ENCODE measurements around the gene GPANK1. TPM values are rescaled to one million over a fixed set of nuclear protein-coding genes. Genes with fewer than 3 reads are reported as not detected.

The GPANK1 gene
- 10 to 100 TPM; 16.0 to 20.3 (median 18.2) TPM for total RNA-seq
- 21.5 TPM for total RNA-seq (2013)

DNA sequence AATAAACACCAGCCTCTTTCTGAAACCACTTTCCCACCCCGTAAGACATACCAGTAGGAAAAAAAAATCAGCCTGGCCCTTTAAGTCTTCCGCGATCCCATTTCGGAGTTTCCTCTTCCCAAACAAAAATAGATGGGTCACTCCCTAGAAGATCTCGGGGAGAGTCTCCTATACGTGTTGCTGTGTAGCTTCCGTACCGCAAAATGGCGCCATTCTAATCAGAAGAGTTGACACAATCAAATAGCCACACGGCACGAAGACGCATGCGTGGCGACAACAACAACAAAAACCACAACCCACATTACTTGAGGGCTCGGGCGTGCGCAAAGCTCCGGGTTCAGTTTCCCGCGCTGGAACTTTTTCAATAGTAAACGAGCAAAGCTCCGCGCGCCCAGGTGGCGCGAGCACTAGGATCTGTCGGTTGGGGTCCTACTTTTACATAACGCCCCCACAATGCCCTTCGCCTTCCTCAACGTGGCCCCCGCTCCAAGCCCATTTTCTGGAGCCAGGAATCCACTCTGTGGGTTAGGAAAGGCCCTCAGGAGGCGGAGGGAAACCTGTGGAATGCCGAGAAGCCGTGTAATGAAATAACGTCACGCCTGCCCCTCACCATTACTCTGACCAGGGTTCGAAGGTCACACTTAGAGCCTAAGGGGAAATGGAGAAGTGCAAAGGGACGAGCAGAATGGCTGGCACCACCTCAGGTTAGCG, at the start of gene GPANK1:
TSS of gene GPANK1 (minus strand) at position 208 of the 711 bp plus-strand sequence. CDS start 519 bp downstream, outside the sequence.
- no peaks in the 10 kb centered on the region for H3K9me3 Mint-ChIP-seq
- TF ChIP-seq CTCF (IDR thresholded peaks at IDR 0.05): no peak
- peaks cover 42% of the 10 kb centered on the region for H3K36me3 ChIP-seq (ENCODE audit: control insufficient read depth, insufficient read depth, low read length)
- peak within 1 kb of the TSS; percentile 96 for H3K4me3 Mint-ChIP-seq
- DNase-seq: peak; percentile 86 to 98
- H3K4me1 Mint-ChIP-seq: peaks cover 37 to 59% of the 10 kb centered on the region in 2 donors
- peak within 1 kb of the TSS; percentile 92 for H3K27ac ChIP-seq (ENCODE audit: low read length)
- H3K4me3 ChIP-seq (ENCODE audit: low read length): peak within 1 kb of the TSS; percentile 67
- no peaks in the 10 kb centered on the region for H3K27me3 ChIP-seq (ENCODE audit: control insufficient read depth, insufficient read depth, low read length)
- H3K4me1 ChIP-seq (ENCODE audit: control insufficient read depth, insufficient read depth, low read length): peaks cover 49% of the 10 kb centered on the region
- H3K27me3 Mint-ChIP-seq (ENCODE audit: low read depth in 2 of 2): no peaks in the 10 kb centered on the region
- peak; percentile 33 to 52 (median 46) for ATAC-seq
- no peaks in the 10 kb centered on the region for H3K36me3 Mint-ChIP-seq
- H3K9me3 ChIP-seq (ENCODE audit: control insufficient read depth, insufficient read depth, low read length): no peaks in the 10 kb centered on the region
- H3K27ac Mint-ChIP-seq: peak within 1 kb of the TSS; percentile 97 to 100
- under 1% methylated on average over 39 of the region's 39 CpGs for WGBS (ENCODE audit: insufficient coverage)
- intact Hi-C loops (cut with micrococcal nuclease): loop anchor here (1.0 to 10.0 kb wide), 9 partner anchors 13 to 948 kb away; partner anchors contain the start of genes ABHD16A, AGPAT1, BAG6 and DDX39B

DNA sequence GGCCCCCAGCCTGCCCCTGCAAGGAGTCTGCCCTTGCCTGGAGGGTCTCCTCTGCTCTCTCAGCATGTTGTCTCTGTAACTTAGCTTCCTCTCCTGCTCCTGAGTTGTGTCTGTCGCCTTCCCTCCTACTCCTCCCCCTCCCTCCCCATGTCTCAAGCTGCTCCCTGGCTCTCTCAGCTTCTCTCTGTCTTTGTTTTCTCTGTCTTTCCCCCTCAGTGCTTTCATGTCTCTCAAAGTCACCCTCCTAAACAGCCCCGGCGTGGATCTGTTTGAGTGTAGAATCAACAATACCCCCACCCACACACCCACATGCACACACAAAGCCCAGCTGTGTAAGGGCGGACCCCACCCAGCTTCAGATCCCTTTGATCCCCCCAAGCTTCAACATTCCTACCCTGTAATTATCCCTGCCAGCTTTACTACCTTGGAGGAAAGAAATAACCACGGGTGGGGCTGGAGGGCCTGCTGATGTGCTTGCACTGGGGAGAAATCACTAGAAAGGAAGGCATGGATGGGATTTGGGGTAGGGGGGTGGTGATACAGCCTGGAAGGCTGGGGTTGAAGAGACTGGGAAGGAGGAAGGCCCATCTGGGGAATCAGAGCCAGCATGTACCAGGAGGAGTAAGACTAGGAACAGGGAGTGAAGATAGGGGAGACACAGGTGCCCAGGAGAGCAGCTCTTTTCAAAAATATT, 49.3 kb upstream of the GPANK1 start:
- no peak for TF ChIP-seq CTCF (IDR thresholded peaks at IDR 0.05)
- Mint-ChIP-seq H3K27ac (peak overlapping the region in 1 of 2 donors; percentile 54), H3K4me1 (peaks cover 16 to 21% of the 10 kb centered on the region in 2 donors), H3K27me3 (ENCODE audit: low read depth in 2 of 2) (peaks cover 0 to 3% of the 10 kb centered on the region in 2 donors), H3K4me3 (no peak overlapping the region), H3K36me3 (no peaks in the 10 kb centered on the region), H3K9me3 (no peaks in the 10 kb centered on the region)
- Histone ChIP-seq H3K27ac (ENCODE audit: low read length) (no peak overlapping the region), H3K4me3 (ENCODE audit: low read length) (no peak overlapping the region), H3K36me3 (ENCODE audit: control insufficient read depth, insufficient read depth, low read length) (no peaks in the 10 kb centered on the region), H3K27me3 (ENCODE audit: control insufficient read depth, insufficient read depth, low read length) (no peaks in the 10 kb centered on the region), H3K4me1 (ENCODE audit: control insufficient read depth, insufficient read depth, low read length) (peaks cover 14% of the 10 kb centered on the region), H3K9me3 (ENCODE audit: control insufficient read depth, insufficient read depth, low read length) (no peaks in the 10 kb centered on the region)
- intact Hi-C loops (cut with micrococcal nuclease): no loop called here
- no peak for DNase-seq
- WGBS (ENCODE audit: insufficient coverage): 76% methylated on average over 5 of the region's 5 CpGs
- ATAC-seq: no peak

GRCh38 chr6:31713465-31713864, 48.7 kb upstream of the GPANK1 start:
- TF ChIP-seq CTCF (IDR thresholded peaks at IDR 0.05): no peak
- H3K9me3 ChIP-seq (ENCODE audit: control insufficient read depth, insufficient read depth, low read length): no peaks in the 10 kb centered on the region
- Mint-ChIP-seq H3K4me1 (peaks cover 16 to 21% of the 10 kb centered on the region in 2 donors), H3K27me3 (ENCODE audit: low read depth in 2 of 2) (peaks cover 0 to 3% of the 10 kb centered on the region in 2 donors), H3K36me3 (no peaks in the 10 kb centered on the region), H3K9me3 (no peaks in the 10 kb centered on the region), H3K4me3 (no peak overlapping the region), H3K27ac (no peak overlapping the region)
- no peak overlapping the region for H3K27ac ChIP-seq (ENCODE audit: low read length)
- ATAC-seq (no peak), DNase-seq (no peak)
- no peaks in the 10 kb centered on the region for H3K36me3 ChIP-seq (ENCODE audit: control insufficient read depth, insufficient read depth, low read length)
- H3K4me3 ChIP-seq (ENCODE audit: low read length): no peak overlapping the region
- intact Hi-C loops (cut with micrococcal nuclease): no loop called here
- 87% methylated on average over 4 of the region's 4 CpGs for WGBS (ENCODE audit: insufficient coverage)
- H3K4me1 ChIP-seq (ENCODE audit: control insufficient read depth, insufficient read depth, low read length): peaks cover 14% of the 10 kb centered on the region
- no peaks in the 10 kb centered on the region for H3K27me3 ChIP-seq (ENCODE audit: control insufficient read depth, insufficient read depth, low read length)
